ENCODE results near the gene FIGNL1. TPM values are rescaled to one million over a fixed set of nuclear protein-coding genes. Genes with fewer than 3 reads are reported as not detected.
A peak's percentile ranks its signal among the peaks of the same experiment; 100 is the strongest.

FIGNL1 gene, protein sequence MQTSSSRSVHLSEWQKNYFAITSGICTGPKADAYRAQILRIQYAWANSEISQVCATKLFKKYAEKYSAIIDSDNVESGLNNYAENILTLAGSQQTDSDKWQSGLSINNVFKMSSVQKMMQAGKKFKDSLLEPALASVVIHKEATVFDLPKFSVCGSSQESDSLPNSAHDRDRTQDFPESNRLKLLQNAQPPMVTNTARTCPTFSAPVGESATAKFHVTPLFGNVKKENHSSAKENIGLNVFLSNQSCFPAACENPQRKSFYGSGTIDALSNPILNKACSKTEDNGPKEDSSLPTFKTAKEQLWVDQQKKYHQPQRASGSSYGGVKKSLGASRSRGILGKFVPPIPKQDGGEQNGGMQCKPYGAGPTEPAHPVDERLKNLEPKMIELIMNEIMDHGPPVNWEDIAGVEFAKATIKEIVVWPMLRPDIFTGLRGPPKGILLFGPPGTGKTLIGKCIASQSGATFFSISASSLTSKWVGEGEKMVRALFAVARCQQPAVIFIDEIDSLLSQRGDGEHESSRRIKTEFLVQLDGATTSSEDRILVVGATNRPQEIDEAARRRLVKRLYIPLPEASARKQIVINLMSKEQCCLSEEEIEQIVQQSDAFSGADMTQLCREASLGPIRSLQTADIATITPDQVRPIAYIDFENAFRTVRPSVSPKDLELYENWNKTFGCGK
- total RNA-seq (2014; rRNA removed; shearing (Covaris generic); ENCODE audit: low replicate concordance) = 20.9 and 27.8 TPM in 2 replicates

- Histone ChIP-seq H3K4me3 (ENCODE audit: low read length) (peak within 1 kb of the TSS; percentile 87), H3K27me3 (ENCODE audit: low read length) (no peaks in the 10 kb centered on the region), H4K20me1 (ENCODE audit: insufficient read depth, low read depth, low read length) (0 out of 2 replicates have a peak, but pooled peaks cover 8% of the 10 kb centered on the region), H3K79me2 (ENCODE audit: low read length) (peaks cover 54% of the 10 kb centered on the region), H3K9me3 (ENCODE audit: low read length) (no peaks in the 10 kb centered on the region), H3K4me1 (ENCODE audit: low read length) (peaks cover 29% of the 10 kb centered on the region), H3K9ac (ENCODE audit: low read length) (peak within 1 kb of the TSS; percentile 98), H3K27ac (ENCODE audit: low read length) (peak within 1 kb of the TSS; percentile 69), H3K9me2 (replicated peaks; ENCODE audit: insufficient read depth, low read length) (no peaks in the 10 kb centered on the region), H3K4me2 (ENCODE audit: low read depth, low read length, poor library complexity, severe bottlenecking) (peak within 1 kb of the TSS; percentile 98), H2AFZ (ENCODE audit: low read length) (peak within 1 kb of the TSS; percentile 93), H3K36me3 (ENCODE audit: insufficient read depth, low read length) (peaks cover 25% of the 10 kb centered on the region)
- DNase-seq = peak; percentile 96
Measured at GRCh38 chr7:50449881-50450589, at the start of gene FIGNL1. TSS of gene FIGNL1 (minus strand) at chr7:50450350. CDS start at chr7:50447287, 3,063 bp downstream.

GRCh38 chr7:50499092-50499491, 48.9 kb upstream of the FIGNL1 start:
- H3K36me3 ChIP-seq (ENCODE audit: insufficient read depth, low read length) = no peaks in the 10 kb centered on the region
- no peaks in the 10 kb centered on the region for H3K9me2 ChIP-seq (replicated peaks; ENCODE audit: insufficient read depth, low read length)
- H3K9me3 ChIP-seq (ENCODE audit: low read length) = no peaks in the 10 kb centered on the region
- no peak overlapping the region for H2AFZ ChIP-seq (ENCODE audit: low read length)
- no peaks in the 10 kb centered on the region for H3K27me3 ChIP-seq (ENCODE audit: low read length)
- H3K9ac ChIP-seq (ENCODE audit: low read length) = no peak overlapping the region
- no peak overlapping the region for H3K4me2 ChIP-seq (ENCODE audit: low read depth, low read length, poor library complexity, severe bottlenecking)
- H3K79me2 ChIP-seq (ENCODE audit: low read length) = no peaks in the 10 kb centered on the region
- no peak overlapping the region for H3K4me3 ChIP-seq (ENCODE audit: low read length)
- H3K27ac ChIP-seq (ENCODE audit: low read length) = no peak overlapping the region
- no peak for DNase-seq
- no peaks in the 10 kb centered on the region for H3K4me1 ChIP-seq (ENCODE audit: low read length)
- H4K20me1 ChIP-seq (ENCODE audit: insufficient read depth, low read depth, low read length) = no peaks in the 10 kb centered on the region

GRCh38 chr7:50497968-50498367, 47.8 kb upstream of the FIGNL1 start:
- Histone ChIP-seq H3K9ac (ENCODE audit: low read length) (no peak overlapping the region), H4K20me1 (ENCODE audit: insufficient read depth, low read depth, low read length) (no peaks in the 10 kb centered on the region), H3K9me3 (ENCODE audit: low read length) (no peaks in the 10 kb centered on the region), H3K36me3 (ENCODE audit: insufficient read depth, low read length) (no peaks in the 10 kb centered on the region), H3K79me2 (ENCODE audit: low read length) (no peaks in the 10 kb centered on the region), H3K9me2 (replicated peaks; ENCODE audit: insufficient read depth, low read length) (no peaks in the 10 kb centered on the region), H2AFZ (ENCODE audit: low read length) (no peak overlapping the region), H3K4me3 (ENCODE audit: low read length) (no peak overlapping the region), H3K4me1 (ENCODE audit: low read length) (no peaks in the 10 kb centered on the region), H3K4me2 (ENCODE audit: low read depth, low read length, poor library complexity, severe bottlenecking) (no peak overlapping the region), H3K27me3 (ENCODE audit: low read length) (no peaks in the 10 kb centered on the region), H3K27ac (ENCODE audit: low read length) (no peak overlapping the region)
- DNase-seq = no peak

- no peak overlapping the region for H2AFZ ChIP-seq (ENCODE audit: low read length)
- H3K9me2 ChIP-seq (replicated peaks; ENCODE audit: insufficient read depth, low read length) = no peaks in the 10 kb centered on the region
- H3K27ac ChIP-seq (ENCODE audit: low read length) = no peak overlapping the region
- H3K36me3 ChIP-seq (ENCODE audit: insufficient read depth, low read length) = no peaks in the 10 kb centered on the region
- no peaks in the 10 kb centered on the region for H3K27me3 ChIP-seq (ENCODE audit: low read length)
- no peak for DNase-seq
- H3K79me2 ChIP-seq (ENCODE audit: low read length) = no peaks in the 10 kb centered on the region
- no peaks in the 10 kb centered on the region for H3K9me3 ChIP-seq (ENCODE audit: low read length)
- no peaks in the 10 kb centered on the region for H3K4me1 ChIP-seq (ENCODE audit: low read length)
- no peaks in the 10 kb centered on the region for H4K20me1 ChIP-seq (ENCODE audit: insufficient read depth, low read depth, low read length)
- H3K4me3 ChIP-seq (ENCODE audit: low read length) = no peak overlapping the region
- H3K9ac ChIP-seq (ENCODE audit: low read length) = no peak overlapping the region
- H3K4me2 ChIP-seq (ENCODE audit: low read depth, low read length, poor library complexity, severe bottlenecking) = no peak overlapping the region
Measured at GRCh38 chr7:50497068-50497642, 47.0 kb upstream of the FIGNL1 start.

- no peaks in the 10 kb centered on the region for H3K79me2 ChIP-seq (ENCODE audit: low read length)
- no peaks in the 10 kb centered on the region for H4K20me1 ChIP-seq (ENCODE audit: insufficient read depth, low read depth, low read length)
- H3K4me3 ChIP-seq (ENCODE audit: low read length) = no peak overlapping the region
- no peak overlapping the region for H2AFZ ChIP-seq (ENCODE audit: low read length)
- no peak overlapping the region for H3K9ac ChIP-seq (ENCODE audit: low read length)
- H3K4me1 ChIP-seq (ENCODE audit: low read length) = no peaks in the 10 kb centered on the region
- H3K27ac ChIP-seq (ENCODE audit: low read length) = no peak overlapping the region
- no peak overlapping the region for H3K4me2 ChIP-seq (ENCODE audit: low read depth, low read length, poor library complexity, severe bottlenecking)
- no peaks in the 10 kb centered on the region for H3K9me2 ChIP-seq (replicated peaks; ENCODE audit: insufficient read depth, low read length)
- no peaks in the 10 kb centered on the region for H3K27me3 ChIP-seq (ENCODE audit: low read length)
- H3K9me3 ChIP-seq (ENCODE audit: low read length) = no peaks in the 10 kb centered on the region
- H3K36me3 ChIP-seq (ENCODE audit: insufficient read depth, low read length) = no peaks in the 10 kb centered on the region
- DNase-seq = no peak
Measured at GRCh38 chr7:50496569-50496968, 46.4 kb upstream of the FIGNL1 start.

DNA sequence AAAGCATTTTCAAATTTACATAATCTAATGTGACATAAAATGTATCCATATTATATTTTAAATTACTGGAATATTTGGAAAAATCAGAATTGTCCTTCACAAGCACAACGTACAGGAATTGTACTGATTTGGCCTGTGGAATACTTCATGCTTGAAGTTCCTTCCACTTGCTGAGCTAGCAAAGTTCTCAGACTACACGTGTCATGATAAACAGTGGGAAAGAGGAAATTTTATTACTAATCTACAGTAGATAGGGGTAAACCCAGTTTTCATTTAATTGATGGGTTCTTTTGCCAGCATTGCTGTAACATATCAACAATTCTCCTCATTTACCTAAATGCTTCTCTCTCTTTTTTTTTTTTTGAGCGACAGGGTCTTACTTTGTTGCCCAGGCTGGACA, 45.6 kb upstream of the FIGNL1 start:
- Histone ChIP-seq H3K27ac (ENCODE audit: low read length) (no peak overlapping the region), H2AFZ (ENCODE audit: low read length) (no peak overlapping the region), H3K4me3 (ENCODE audit: low read length) (no peak overlapping the region), H3K27me3 (ENCODE audit: low read length) (no peaks in the 10 kb centered on the region), H3K4me1 (ENCODE audit: low read length) (no peaks in the 10 kb centered on the region), H3K79me2 (ENCODE audit: low read length) (no peaks in the 10 kb centered on the region), H3K9me3 (ENCODE audit: low read length) (no peaks in the 10 kb centered on the region), H3K36me3 (ENCODE audit: insufficient read depth, low read length) (no peaks in the 10 kb centered on the region), H4K20me1 (ENCODE audit: insufficient read depth, low read depth, low read length) (no peaks in the 10 kb centered on the region), H3K9me2 (replicated peaks; ENCODE audit: insufficient read depth, low read length) (no peaks in the 10 kb centered on the region), H3K4me2 (ENCODE audit: low read depth, low read length, poor library complexity, severe bottlenecking) (no peak overlapping the region), H3K9ac (ENCODE audit: low read length) (no peak overlapping the region)
- DNase-seq = no peak

- H4K20me1 ChIP-seq (ENCODE audit: insufficient read depth, low read depth, low read length) = no peaks in the 10 kb centered on the region
- H3K9me3 ChIP-seq (ENCODE audit: low read length) = no peaks in the 10 kb centered on the region
- H3K79me2 ChIP-seq (ENCODE audit: low read length) = no peaks in the 10 kb centered on the region
- H3K27me3 ChIP-seq (ENCODE audit: low read length) = no peaks in the 10 kb centered on the region
- H3K4me2 ChIP-seq (ENCODE audit: low read depth, low read length, poor library complexity, severe bottlenecking) = no peak overlapping the region
- H3K4me3 ChIP-seq (ENCODE audit: low read length) = no peak overlapping the region
- no peaks in the 10 kb centered on the region for H3K36me3 ChIP-seq (ENCODE audit: insufficient read depth, low read length)
- H3K4me1 ChIP-seq (ENCODE audit: low read length) = no peaks in the 10 kb centered on the region
- no peak overlapping the region for H2AFZ ChIP-seq (ENCODE audit: low read length)
- H3K9ac ChIP-seq (ENCODE audit: low read length) = no peak overlapping the region
- no peaks in the 10 kb centered on the region for H3K9me2 ChIP-seq (replicated peaks; ENCODE audit: insufficient read depth, low read length)
- DNase-seq = no peak
- H3K27ac ChIP-seq (ENCODE audit: low read length) = no peak overlapping the region
Measured at GRCh38 chr7:50492770-50493519, 42.8 kb upstream of the FIGNL1 start.
